ENCODE data around the gene TMEM171.

TMEM171 gene

GRCh38 chr5:73154208-73155006 is 34.0 kb downstream of the TMEM171 start:
- Histone ChIP-seq H3K9ac (ENCODE audit: low read depth, low read length) (no peak overlapping the region), H3K27me3 (ENCODE audit: control insufficient read depth, insufficient read depth, low read length) (peaks cover 11% of the 10 kb centered on the region), H3K9me3 (replicated peaks; ENCODE audit: low read length) (no peaks in the 10 kb centered on the region), H3K4me1 (ENCODE audit: control insufficient read depth, insufficient read depth, low read length) (peaks cover 10% of the 10 kb centered on the region), H3K36me3 (ENCODE audit: insufficient read depth, low read length) (no peaks in the 10 kb centered on the region), H3K4me3 (ENCODE audit: low read length) (no peak overlapping the region), H3K4me2 (ENCODE audit: low read length) (no peak overlapping the region)

GRCh38 chr5:73155271-73156222 is 35.2 kb downstream of the TMEM171 start:
- H3K4me2 ChIP-seq (ENCODE audit: low read length), result no peak overlapping the region
- no peaks in the 10 kb centered on the region for H3K36me3 ChIP-seq (ENCODE audit: insufficient read depth, low read length)
- no peaks in the 10 kb centered on the region for H3K9me3 ChIP-seq (replicated peaks; ENCODE audit: low read length)
- peaks cover 10% of the 10 kb centered on the region for H3K4me1 ChIP-seq (ENCODE audit: control insufficient read depth, insufficient read depth, low read length)
- peaks cover 13% of the 10 kb centered on the region for H3K27me3 ChIP-seq (ENCODE audit: control insufficient read depth, insufficient read depth, low read length)
- no peak overlapping the region for H3K9ac ChIP-seq (ENCODE audit: low read depth, low read length)
- H3K4me3 ChIP-seq (ENCODE audit: low read length), result no peak overlapping the region

- peaks cover 28% of the 10 kb centered on the region for H3K27me3 ChIP-seq (ENCODE audit: control insufficient read depth, insufficient read depth, low read length)
These were observed 37.3 kb downstream of the TMEM171 start for GRCh38 chr5:73157414-73158303.

GRCh38 chr5:73158313-73158712 is 37.9 kb downstream of the TMEM171 start:
- Histone ChIP-seq H3K4me3 (ENCODE audit: low read length) (no peak overlapping the region), H3K4me2 (ENCODE audit: low read length) (no peak overlapping the region), H3K4me1 (ENCODE audit: control insufficient read depth, insufficient read depth, low read length) (peaks cover 10% of the 10 kb centered on the region), H3K9ac (ENCODE audit: low read depth, low read length) (no peak overlapping the region), H3K9me3 (replicated peaks; ENCODE audit: low read length) (no peaks in the 10 kb centered on the region), H3K36me3 (ENCODE audit: insufficient read depth, low read length) (no peaks in the 10 kb centered on the region), H3K27me3 (ENCODE audit: control insufficient read depth, insufficient read depth, low read length) (peaks cover 23% of the 10 kb centered on the region)

More at GRCh38 chr5:73157414-73158303, 37.3 kb downstream of the TMEM171 start:
- no peak overlapping the region for H3K9ac ChIP-seq (ENCODE audit: low read depth, low read length)
- no peak overlapping the region for H3K4me3 ChIP-seq (ENCODE audit: low read length)
- no peak overlapping the region for H3K4me2 ChIP-seq (ENCODE audit: low read length)
- no peaks in the 10 kb centered on the region for H3K36me3 ChIP-seq (ENCODE audit: insufficient read depth, low read length)
- H3K4me1 ChIP-seq (ENCODE audit: control insufficient read depth, insufficient read depth, low read length), result peaks cover 10% of the 10 kb centered on the region
- H3K9me3 ChIP-seq (replicated peaks; ENCODE audit: low read length), result no peaks in the 10 kb centered on the region

- Histone ChIP-seq H3K9ac (ENCODE audit: low read depth, low read length) (no peak overlapping the region), H3K9me3 (replicated peaks; ENCODE audit: low read length) (no peaks in the 10 kb centered on the region), H3K4me2 (ENCODE audit: low read length) (no peak overlapping the region), H3K27me3 (ENCODE audit: control insufficient read depth, insufficient read depth, low read length) (peaks cover 35% of the 10 kb centered on the region), H3K4me3 (ENCODE audit: low read length) (no peak overlapping the region), H3K4me1 (ENCODE audit: control insufficient read depth, insufficient read depth, low read length) (peaks cover 10% of the 10 kb centered on the region), H3K36me3 (ENCODE audit: insufficient read depth, low read length) (no peaks in the 10 kb centered on the region)
These were observed 39.9 kb downstream of the TMEM171 start for GRCh38 chr5:73160239-73160671.

GRCh38 chr5:73170522-73170921 is 50.1 kb downstream of the TMEM171 start:
- Histone ChIP-seq H3K4me1 (ENCODE audit: control insufficient read depth, insufficient read depth, low read length) (no peaks in the 10 kb centered on the region), H3K27me3 (ENCODE audit: control insufficient read depth, insufficient read depth, low read length) (peaks cover 37% of the 10 kb centered on the region), H3K9me3 (replicated peaks; ENCODE audit: low read length) (no peaks in the 10 kb centered on the region), H3K4me3 (ENCODE audit: low read length) (no peak overlapping the region), H3K9ac (ENCODE audit: low read depth, low read length) (no peak overlapping the region), H3K4me2 (ENCODE audit: low read length) (no peak overlapping the region), H3K36me3 (ENCODE audit: insufficient read depth, low read length) (no peaks in the 10 kb centered on the region)

- H3K4me1 ChIP-seq (ENCODE audit: control insufficient read depth, insufficient read depth, low read length), result no peaks in the 10 kb centered on the region
- H3K9me3 ChIP-seq (replicated peaks; ENCODE audit: low read length), result no peaks in the 10 kb centered on the region
- no peak overlapping the region for H3K4me3 ChIP-seq (ENCODE audit: low read length)
- no peak overlapping the region for H3K9ac ChIP-seq (ENCODE audit: low read depth, low read length)
- H3K36me3 ChIP-seq (ENCODE audit: insufficient read depth, low read length), result no peaks in the 10 kb centered on the region
- H3K27me3 ChIP-seq (ENCODE audit: control insufficient read depth, insufficient read depth, low read length), result peaks cover 41% of the 10 kb centered on the region
- no peak overlapping the region for H3K4me2 ChIP-seq (ENCODE audit: low read length)
These were observed 51.1 kb downstream of the TMEM171 start for GRCh38 chr5:73171495-73171894.

GRCh38 chr5:73172951-73173350 is 52.6 kb downstream of the TMEM171 start, which contains the start of gene TMEM174:
Gene TMEM174 (plus strand): TSS chr5:73173193. CDS start chr5:73173244, 51 bp downstream.
- no peak within 1 kb of the TSS for H3K9ac ChIP-seq (ENCODE audit: low read depth, low read length)
- no peak within 1 kb of the TSS for H3K4me2 ChIP-seq (ENCODE audit: low read length)
- peaks cover 52% of the 10 kb centered on the region for H3K27me3 ChIP-seq (ENCODE audit: control insufficient read depth, insufficient read depth, low read length)
- H3K4me1 ChIP-seq (ENCODE audit: control insufficient read depth, insufficient read depth, low read length), result no peaks in the 10 kb centered on the region
- H3K36me3 ChIP-seq (ENCODE audit: insufficient read depth, low read length), result no peaks in the 10 kb centered on the region
- no peaks in the 10 kb centered on the region for H3K9me3 ChIP-seq (replicated peaks; ENCODE audit: low read length)
- no peak within 1 kb of the TSS for H3K4me3 ChIP-seq (ENCODE audit: low read length)

- peaks cover 63% of the 10 kb centered on the region for H3K27me3 ChIP-seq (ENCODE audit: control insufficient read depth, insufficient read depth, low read length)
- H3K4me1 ChIP-seq (ENCODE audit: control insufficient read depth, insufficient read depth, low read length), result no peaks in the 10 kb centered on the region
- H3K36me3 ChIP-seq (ENCODE audit: insufficient read depth, low read length), result no peaks in the 10 kb centered on the region
- no peaks in the 10 kb centered on the region for H3K9me3 ChIP-seq (replicated peaks; ENCODE audit: low read length)
- H3K9ac ChIP-seq (ENCODE audit: low read depth, low read length), result no peak overlapping the region
- no peak overlapping the region for H3K4me2 ChIP-seq (ENCODE audit: low read length)
- no peak overlapping the region for H3K4me3 ChIP-seq (ENCODE audit: low read length)
These were observed 53.9 kb downstream of the TMEM171 start for GRCh38 chr5:73174100-73174815.

GRCh38 chr5:73176250-73176649 is 55.9 kb downstream of the TMEM171 start:
- no peak overlapping the region for H3K4me2 ChIP-seq (ENCODE audit: low read length)
- no peak overlapping the region for H3K9ac ChIP-seq (ENCODE audit: low read depth, low read length)
- no peaks in the 10 kb centered on the region for H3K9me3 ChIP-seq (replicated peaks; ENCODE audit: low read length)
- no peaks in the 10 kb centered on the region for H3K36me3 ChIP-seq (ENCODE audit: insufficient read depth, low read length)
- H3K4me1 ChIP-seq (ENCODE audit: control insufficient read depth, insufficient read depth, low read length), result no peaks in the 10 kb centered on the region
- no peak overlapping the region for H3K4me3 ChIP-seq (ENCODE audit: low read length)
- H3K27me3 ChIP-seq (ENCODE audit: control insufficient read depth, insufficient read depth, low read length), result peaks cover 67% of the 10 kb centered on the region
